Mesenchymal stem cell (in vitro differentiated cells and primary cell): ENCODE measurements around the gene MAL.

Experiments
- DNase-seq: peaks from one replicate; pipeline ENCODE4 v3.0.0-alpha.2; 2013
- H2AFZ ChIP-seq: one replicate; pipeline ENCODE4 v1.6.1; 2013; ENCODE audit warnings: low read depth, mild to moderate bottlenecking, control low read depth, inconsistent platforms, low read length, moderate library complexity
- H2AK5ac ChIP-seq: 2 replicates; pipeline ENCODE4 v1.6.1; 2013; ENCODE audit warnings: low read length, moderate library complexity, mild to moderate bottlenecking, inconsistent platforms; ENCODE audit not compliant: severe bottlenecking
- H2BK120ac ChIP-seq: one replicate; pipeline ENCODE4 v1.6.1; 2013; ENCODE audit warnings: low read depth, mild to moderate bottlenecking, inconsistent platforms, low read length, moderate library complexity
- H2BK12ac ChIP-seq, 2 experiments: one replicate each; pipeline ENCODE4 v1.6.1; 2013; ENCODE audit warnings: inconsistent platforms in 2 of 2, low read length in 2 of 2, mild to moderate bottlenecking in 2 of 2, moderate library complexity in 2 of 2, control low read depth in 1 of 2
- H2BK15ac ChIP-seq: one replicate; pipeline ENCODE4 v1.6.1; 2013; ENCODE audit warnings: mild to moderate bottlenecking, low read depth, inconsistent platforms; ENCODE audit not compliant: poor library complexity, severe bottlenecking
- H2BK5ac ChIP-seq: 2 replicates; pipeline ENCODE4 v1.6.1; 2013; ENCODE audit warnings: low read depth, mild to moderate bottlenecking, low read length, control low read depth, inconsistent platforms; ENCODE audit not compliant: poor library complexity, severe bottlenecking
- H3K14ac ChIP-seq, 2 experiments: one replicate each; pipeline ENCODE4 v1.6.1; 2013; ENCODE audit warnings: inconsistent platforms in 2 of 2, low read length in 2 of 2, control low read depth in 1 of 2, mild to moderate bottlenecking in 1 of 2, moderate library complexity in 1 of 2
- H3K18ac ChIP-seq, 2 experiments: one replicate each; pipeline ENCODE4 v1.6.1; 2013; ENCODE audit warnings: inconsistent platforms in 2 of 2, low read length in 2 of 2, control low read depth in 1 of 2, low read depth in 1 of 2, mild to moderate bottlenecking in 1 of 2
- H3K23ac ChIP-seq, 2 experiments: one replicate each; pipeline ENCODE4 v1.6.1; 2013; ENCODE audit warnings: inconsistent platforms in 2 of 2, low read length in 2 of 2, mild to moderate bottlenecking in 2 of 2, moderate library complexity in 2 of 2, control low read depth in 1 of 2
- H3K27ac ChIP-seq: 2 replicates; pipeline ENCODE4 v1.5.1; 2013; ENCODE audit warnings: mild to moderate bottlenecking, moderate library complexity, low read length, control low read depth, inconsistent platforms; ENCODE audit not compliant: poor library complexity, severe bottlenecking
- H3K27me3 ChIP-seq, 2 experiments: 2 replicates each; pipeline versions ENCODE4 v1.6.1 to v1.7.0; 2013; ENCODE audit warnings: low read length in 2 of 2, mild to moderate bottlenecking in 2 of 2, moderate library complexity in 2 of 2, control low read depth in 1 of 2, inconsistent platforms in 1 of 2; ENCODE audit not compliant: control insufficient read depth in 1 of 2, insufficient read depth in 1 of 2
- H3K36me3 ChIP-seq, 2 experiments: 2 replicates each; pipeline versions ENCODE4 v1.6.1 to v1.7.0; 2013; ENCODE audit warnings: low read length in 2 of 2, control low read depth in 1 of 2, inconsistent platforms in 1 of 2, low read depth in 1 of 2, mild to moderate bottlenecking in 1 of 2; ENCODE audit not compliant: insufficient read depth in 2 of 2, control insufficient read depth in 1 of 2
- H3K4ac ChIP-seq, 2 experiments: one replicate each; pipeline ENCODE4 v1.6.1; 2013; ENCODE audit warnings: inconsistent platforms in 2 of 2, low read length in 2 of 2, mild to moderate bottlenecking in 2 of 2, moderate library complexity in 2 of 2, control low read depth in 1 of 2, low read depth in 1 of 2
- H3K4me1 ChIP-seq: 2 replicates; pipeline ENCODE4 v1.6.1; 2013; ENCODE audit warnings: low read depth, low read length, control low read depth; ENCODE audit not compliant: control insufficient read depth, insufficient read depth
- H3K4me2 ChIP-seq: 2 replicates; pipeline ENCODE4 v1.6.1; 2013; ENCODE audit warnings: low read length, mild to moderate bottlenecking, inconsistent platforms; ENCODE audit not compliant: poor library complexity, severe bottlenecking
- H3K4me3 ChIP-seq, 2 experiments: 2 replicates each; pipeline versions ENCODE4 v1.5.1 to v1.7.0; 2013; ENCODE audit warnings: low read length in 2 of 2, mild to moderate bottlenecking in 2 of 2, control low read depth in 1 of 2, low read depth in 1 of 2; ENCODE audit not compliant: insufficient read depth in 1 of 2
- H3K79me1 ChIP-seq: replicated peaks from 2 replicates; pipeline ENCODE4 v1.6.1; 2013; ENCODE audit warnings: mild to moderate bottlenecking, control low read depth, low read length, inconsistent platforms; ENCODE audit not compliant: poor library complexity, severe bottlenecking
- H3K9ac ChIP-seq: 2 replicates; pipeline ENCODE4 v1.7.0; 2013; ENCODE audit warnings: mild to moderate bottlenecking, low read length, moderate library complexity
- H3K9me3 ChIP-seq: 2 replicates; pipeline ENCODE4 v1.7.0; 2013; ENCODE audit warnings: mild to moderate bottlenecking, low read length; ENCODE audit not compliant: control insufficient read depth
- H4K8ac ChIP-seq: one replicate; pipeline ENCODE4 v1.6.1; 2013; ENCODE audit warnings: inconsistent platforms, mild to moderate bottlenecking, low read length, moderate library complexity
- H4K91ac ChIP-seq: one replicate; pipeline ENCODE4 v1.6.1; 2013; ENCODE audit warnings: mild to moderate bottlenecking, low read length, inconsistent platforms
- WGBS: methylation state at CpG from one replicate; pipeline ENCODE4 v1.1.7; 2013; ENCODE audit warnings: mixed read lengths; 5-methylcytosine and 5-hydroxymethylcytosine counted together

MAL gene

GRCh38 chr2:95056461-95057459, 31.3 kb downstream of the MAL start:
- DNase-seq: no peak
- WGBS: 78% methylated on average over 15 of the region's 15 CpGs
- Histone ChIP-seq H2BK5ac (no peak overlapping the region), H3K4ac (no peak overlapping the region), H4K91ac (no peak overlapping the region), H2BK120ac (no peak overlapping the region), H3K4me3 (no peak overlapping the region), H3K27ac (no peak overlapping the region), H3K36me3 (no peaks in the 10 kb centered on the region), H3K18ac (no peak overlapping the region), H3K14ac (no peak overlapping the region), H2AFZ (no peak overlapping the region), H3K23ac (no peak overlapping the region), H3K4me1 (peaks cover 7% of the 10 kb centered on the region), H3K27me3 (peaks cover 19 to 94% of the 10 kb centered on the region in 2 experiments), H2BK15ac (no peak overlapping the region), H3K9me3 (no peaks in the 10 kb centered on the region), H3K4me2 (no peak overlapping the region), H2AK5ac (no peak overlapping the region), H4K8ac (no peak overlapping the region), H2BK12ac (no peak overlapping the region), H3K9ac (no peak overlapping the region), H3K79me1 (no peaks in the 10 kb centered on the region)

GRCh38 chr2:95057535-95058370, 32.2 kb downstream of the MAL start:
- Histone ChIP-seq H2BK120ac (no peak overlapping the region), H3K9ac (no peak overlapping the region), H2BK12ac (no peak overlapping the region), H2AK5ac (no peak overlapping the region), H3K27ac (no peak overlapping the region), H3K18ac (no peak overlapping the region), H3K9me3 (no peaks in the 10 kb centered on the region), H3K4me2 (no peak overlapping the region), H3K79me1 (no peaks in the 10 kb centered on the region), H3K4me3 (no peak overlapping the region), H2AFZ (no peak overlapping the region), H2BK5ac (no peak overlapping the region), H3K23ac (no peak overlapping the region), H3K14ac (no peak overlapping the region), H4K8ac (no peak overlapping the region), H3K27me3 (peaks cover 26 to 94% of the 10 kb centered on the region in 2 experiments), H3K4me1 (peaks cover 7% of the 10 kb centered on the region), H3K4ac (no peak overlapping the region), H4K91ac (no peak overlapping the region), H3K36me3 (no peaks in the 10 kb centered on the region), H2BK15ac (no peak overlapping the region)
- no peak for DNase-seq
- WGBS: 87% methylated on average over 28 of the region's 28 CpGs

DNA sequence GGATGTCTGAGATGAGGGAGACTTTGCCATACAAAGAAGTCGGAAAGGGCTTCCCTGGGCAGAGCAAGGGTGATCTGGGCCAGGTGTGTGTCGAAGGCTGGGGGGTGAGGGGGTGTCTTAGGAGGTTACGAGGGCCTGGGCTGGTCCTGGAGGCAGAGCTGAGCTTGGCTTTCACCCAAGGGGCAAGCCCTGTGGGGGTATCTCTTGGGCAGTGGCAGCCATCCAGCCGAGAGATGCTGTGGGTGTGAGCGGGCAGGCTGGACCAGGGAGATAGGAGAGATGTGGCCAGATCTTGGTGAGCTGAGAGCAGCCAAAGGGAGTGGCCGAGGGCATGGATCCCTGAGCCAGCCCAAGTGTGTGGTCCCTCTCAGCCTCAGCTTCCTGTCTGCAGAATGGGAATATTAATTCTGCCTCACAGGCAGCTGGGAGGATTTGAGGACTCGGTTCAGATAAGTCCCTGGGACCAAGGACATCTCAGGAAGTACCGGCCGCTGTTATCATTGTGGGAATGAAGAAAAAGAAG, 33.0 kb downstream of the MAL start:
- H2BK12ac ChIP-seq: no peak overlapping the region
- peaks cover 7% of the 10 kb centered on the region for H3K4me1 ChIP-seq

More for the DNA sequence above, 33.0 kb downstream of the MAL start:
- no peak overlapping the region for H3K9ac ChIP-seq
- no peak overlapping the region for H4K8ac ChIP-seq
- H3K4me3 ChIP-seq: no peak overlapping the region
- DNase-seq: no peak
- no peak overlapping the region for H3K4ac ChIP-seq
- H3K14ac ChIP-seq: no peak overlapping the region
- peaks cover 24 to 93% of the 10 kb centered on the region in 2 experiments for H3K27me3 ChIP-seq
- no peak overlapping the region for H2AFZ ChIP-seq
- H3K4me2 ChIP-seq: no peak overlapping the region
- no peaks in the 10 kb centered on the region for H3K9me3 ChIP-seq
- H3K23ac ChIP-seq: no peak overlapping the region
- H2BK15ac ChIP-seq: no peak overlapping the region
- H2AK5ac ChIP-seq: no peak overlapping the region
- H3K79me1 ChIP-seq: no peaks in the 10 kb centered on the region
- no peak overlapping the region for H3K18ac ChIP-seq
- H3K36me3 ChIP-seq: no peaks in the 10 kb centered on the region
- no peak overlapping the region for H3K27ac ChIP-seq
- H2BK5ac ChIP-seq: no peak overlapping the region
- no peak overlapping the region for H4K91ac ChIP-seq
- 80% methylated on average over 9 of the region's 9 CpGs for WGBS
- no peak overlapping the region for H2BK120ac ChIP-seq
